Measurements from ENCODE around the gene LGR4. TPM values are rescaled to one million over a fixed set of nuclear protein-coding genes. Genes with fewer than 3 reads are reported as not detected.

Gene LGR4
- total RNA-seq, 2 experiments from 2014 or later: 0.06 to 1.2 TPM

DNA sequence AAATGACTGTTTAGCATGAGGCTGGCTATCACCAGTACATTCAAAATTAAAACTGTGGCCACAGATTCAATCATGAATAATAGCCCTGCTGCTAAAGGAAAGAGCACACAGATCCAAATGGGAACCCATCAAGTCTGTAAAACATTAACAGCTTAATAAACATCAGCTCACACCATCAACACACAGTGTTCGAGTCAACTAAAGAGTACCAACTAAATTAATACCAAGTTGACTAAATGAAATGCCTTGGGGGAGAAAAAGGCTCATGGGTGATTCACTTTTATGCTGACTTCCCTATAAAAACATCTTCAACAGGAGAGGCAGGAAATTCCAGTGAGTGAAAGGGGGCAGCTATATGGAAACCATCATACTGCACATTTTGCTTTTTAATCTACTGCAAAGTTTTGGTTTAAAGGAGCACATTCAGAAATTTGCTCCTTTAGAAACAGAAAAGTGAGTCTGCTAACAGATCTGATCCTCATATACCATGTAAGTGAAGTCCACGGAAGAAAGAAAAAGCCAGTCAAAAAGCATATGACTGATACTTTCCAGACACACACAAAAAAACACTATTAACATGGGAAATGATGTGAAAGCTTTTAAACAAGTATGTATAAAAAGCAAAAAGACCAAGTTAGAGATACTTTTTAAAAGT, 16.3 kb downstream of the LGR4 start:
- H2AFZ ChIP-seq (ENCODE audit: low read length): no peak overlapping the region
- intact Hi-C loops (cut with micrococcal nuclease; ENCODE audit: unreplicated experiment): no loop called here
- CTCF ChIA-PET (ENCODE audit: unreplicated experiment): no interaction called here

DNA sequence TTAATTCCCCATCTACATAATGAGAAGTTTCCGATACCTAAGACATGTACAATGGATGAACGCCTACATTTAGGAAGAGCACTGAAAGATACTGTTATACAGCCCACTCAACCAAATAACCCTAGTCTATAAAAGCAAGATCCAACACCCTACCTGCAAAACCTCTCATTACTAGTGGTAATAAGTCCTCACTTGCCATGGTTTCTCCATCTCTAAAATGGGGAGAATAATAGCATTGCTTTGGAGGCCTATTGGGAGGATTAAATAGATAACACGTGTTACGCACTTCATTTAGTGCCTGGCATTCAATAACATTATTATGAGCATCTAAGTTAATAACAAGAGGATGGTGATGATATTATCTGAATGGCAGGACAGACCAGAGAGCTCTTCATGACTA, 16.9 kb downstream of the LGR4 start:
- ChIA-PET POLR2A (no interaction called here), CTCF (ENCODE audit: unreplicated experiment) (no interaction called here)
- Histone ChIP-seq H2AFZ (ENCODE audit: low read length) (no peak overlapping the region), H3K36me3 (ENCODE audit: insufficient read depth, low read length) (no peaks in the 10 kb centered on the region), H4K20me1 (ENCODE audit: insufficient read depth, low read length) (no peaks in the 10 kb centered on the region), H3K27ac (ENCODE audit: low read depth, low read length, poor library complexity, severe bottlenecking) (no peak overlapping the region), H3K4me1 (ENCODE audit: insufficient read depth, low read length, poor library complexity, severe bottlenecking) (no peaks in the 10 kb centered on the region), H3K4me2 (ENCODE audit: low read length) (no peak overlapping the region), H3K79me2 (ENCODE audit: insufficient read depth, low read depth, low read length) (no peaks in the 10 kb centered on the region), H3K4me3 (ENCODE audit: low read depth, low read length, poor library complexity, severe bottlenecking) (no peak overlapping the region), H3K9me3 (ENCODE audit: low read length) (no peaks in the 10 kb centered on the region), H3K9me2 (ENCODE audit: insufficient read depth, low read length) (no peaks in the 10 kb centered on the region)
- intact Hi-C loops (cut with micrococcal nuclease; ENCODE audit: unreplicated experiment): no loop called here
- no TSS peak for BruUV-seq (replicated peaks)
- no peak for DNase-seq (ENCODE audit: low spot score)
- no peak for TF ChIP-seq EZH2phosphoT487 (IDR thresholded peaks at IDR 0.05; ENCODE audit: borderline replicate concordance, low read depth, low read length)
- TF ChIP-seq, protein P1, sequence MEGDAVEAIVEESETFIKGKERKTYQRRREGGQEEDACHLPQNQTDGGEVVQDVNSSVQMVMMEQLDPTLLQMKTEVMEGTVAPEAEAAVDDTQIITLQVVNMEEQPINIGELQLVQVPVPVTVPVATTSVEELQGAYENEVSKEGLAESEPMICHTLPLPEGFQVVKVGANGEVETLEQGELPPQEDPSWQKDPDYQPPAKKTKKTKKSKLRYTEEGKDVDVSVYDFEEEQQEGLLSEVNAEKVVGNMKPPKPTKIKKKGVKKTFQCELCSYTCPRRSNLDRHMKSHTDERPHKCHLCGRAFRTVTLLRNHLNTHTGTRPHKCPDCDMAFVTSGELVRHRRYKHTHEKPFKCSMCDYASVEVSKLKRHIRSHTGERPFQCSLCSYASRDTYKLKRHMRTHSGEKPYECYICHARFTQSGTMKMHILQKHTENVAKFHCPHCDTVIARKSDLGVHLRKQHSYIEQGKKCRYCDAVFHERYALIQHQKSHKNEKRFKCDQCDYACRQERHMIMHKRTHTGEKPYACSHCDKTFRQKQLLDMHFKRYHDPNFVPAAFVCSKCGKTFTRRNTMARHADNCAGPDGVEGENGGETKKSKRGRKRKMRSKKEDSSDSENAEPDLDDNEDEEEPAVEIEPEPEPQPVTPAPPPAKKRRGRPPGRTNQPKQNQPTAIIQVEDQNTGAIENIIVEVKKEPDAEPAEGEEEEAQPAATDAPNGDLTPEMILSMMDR (conservative IDR thresholded peaks at IDR 0.05; ENCODE audit: low read length): no peak

More for the DNA sequence above, 16.3 kb downstream of the LGR4 start:
- Histone ChIP-seq H3K4me2 (ENCODE audit: low read length) (no peak overlapping the region), H3K9me3 (ENCODE audit: low read length) (no peaks in the 10 kb centered on the region), H4K20me1 (ENCODE audit: insufficient read depth, low read length) (no peaks in the 10 kb centered on the region), H3K79me2 (ENCODE audit: insufficient read depth, low read depth, low read length) (no peaks in the 10 kb centered on the region), H3K9me2 (ENCODE audit: insufficient read depth, low read length) (no peaks in the 10 kb centered on the region), H3K4me1 (ENCODE audit: insufficient read depth, low read length, poor library complexity, severe bottlenecking) (no peaks in the 10 kb centered on the region), H3K36me3 (ENCODE audit: insufficient read depth, low read length) (no peaks in the 10 kb centered on the region), H3K27ac (ENCODE audit: low read depth, low read length, poor library complexity, severe bottlenecking) (no peak overlapping the region), H3K4me3 (ENCODE audit: low read depth, low read length, poor library complexity, severe bottlenecking) (no peak overlapping the region)
- TF ChIP-seq, protein P1 (conservative IDR thresholded peaks at IDR 0.05; ENCODE audit: low read length): no peak
- TF ChIP-seq EZH2phosphoT487 (IDR thresholded peaks at IDR 0.05; ENCODE audit: borderline replicate concordance, low read depth, low read length): no peak
- no TSS peak for BruUV-seq (replicated peaks)
- no peak for DNase-seq (ENCODE audit: low spot score)
- POLR2A ChIA-PET: interaction anchor here (1.0 to 1.3 kb wide), 2 partner anchors 9 to 12 kb away, joined by 3 read pairs; no protein-coding TSS in a partner anchor

DNA sequence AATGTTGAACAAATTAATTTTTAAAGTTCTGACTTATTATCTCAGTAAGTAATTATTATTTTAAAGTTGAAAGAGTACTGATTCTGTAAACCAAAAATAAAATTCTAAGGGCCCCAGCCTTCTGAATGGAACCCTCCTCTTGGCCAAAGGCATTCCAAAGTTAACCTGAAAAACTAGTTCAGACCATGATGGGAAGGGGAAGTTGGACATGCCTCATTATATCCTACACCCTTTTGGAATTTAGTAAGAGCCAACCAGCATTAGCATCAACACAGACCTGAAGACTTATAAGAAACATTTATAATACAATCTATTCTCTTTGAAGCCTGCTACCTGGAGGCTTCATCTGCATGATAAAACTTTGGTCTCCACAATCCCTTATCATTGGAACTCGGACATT, 18.9 kb downstream of the LGR4 start:
- no peaks in the 10 kb centered on the region for H4K20me1 ChIP-seq (ENCODE audit: insufficient read depth, low read length)
- H3K9me3 ChIP-seq (ENCODE audit: low read length): no peaks in the 10 kb centered on the region
- ChIA-PET POLR2A (interaction anchor here (0.8 kb wide), 1 partner anchor 16 kb away, joined by 3 read pairs; no protein-coding TSS in a partner anchor), CTCF (ENCODE audit: unreplicated experiment) (no interaction called here)
- no peaks in the 10 kb centered on the region for H3K36me3 ChIP-seq (ENCODE audit: insufficient read depth, low read length)
- H2AFZ ChIP-seq (ENCODE audit: low read length): no peak overlapping the region
- H3K27ac ChIP-seq (ENCODE audit: low read depth, low read length, poor library complexity, severe bottlenecking): no peak overlapping the region
- H3K79me2 ChIP-seq (ENCODE audit: insufficient read depth, low read depth, low read length): no peaks in the 10 kb centered on the region
- intact Hi-C loops (cut with micrococcal nuclease; ENCODE audit: unreplicated experiment): no loop called here
- DNase-seq (ENCODE audit: low spot score): no peak
- H3K4me2 ChIP-seq (ENCODE audit: low read length): no peak overlapping the region
- TF ChIP-seq, protein P1 (conservative IDR thresholded peaks at IDR 0.05; ENCODE audit: low read length): no peak
- H3K9me2 ChIP-seq (ENCODE audit: insufficient read depth, low read length): no peaks in the 10 kb centered on the region
- H3K4me3 ChIP-seq (ENCODE audit: low read depth, low read length, poor library complexity, severe bottlenecking): no peak overlapping the region
- H3K4me1 ChIP-seq (ENCODE audit: insufficient read depth, low read length, poor library complexity, severe bottlenecking): no peaks in the 10 kb centered on the region
- no TSS peak for BruUV-seq (replicated peaks)

Measured in OCI-LY7 (cell line).